Smooth muscle cell (in vitro differentiated cells): ENCODE data around the gene IL1RAPL2. TPM values are rescaled to one million over a fixed set of nuclear protein-coding genes. Genes with fewer than 3 reads are reported as not detected.
"Not testable (repeated sequence)": the region's sequence is repeated elsewhere in the genome, so short reads cannot be mapped to it uniquely, and the experiment has no call there.

ENCODE experiments used
- DNase-seq: peaks from one replicate; lab custom pipeline; 2025; ENCODE audit not compliant: unreplicated experiment; lab: John Stamatoyannopoulos, UW
- H2AFZ ChIP-seq: fragments of 200-600 bp; sonication (generic); 2 replicates; pipeline ENCODE4 v1.6.0; 2016; ENCODE audit warnings: antibody characterized with exemption, low read depth, mild to moderate bottlenecking
- H3F3A ChIP-seq: fragments of 200-600 bp; sonication (generic); 2 replicates; pipeline ENCODE4 v1.6.0; 2017; ENCODE audit warnings: antibody characterized with exemption, low read depth
- H3K27ac ChIP-seq: fragments of 200-600 bp; sonication (generic); 2 replicates; pipeline ENCODE4 v1.5.1; 2016; ENCODE audit warnings: low read depth, mild to moderate bottlenecking
- H3K27me3 ChIP-seq: fragments of 200-600 bp; sonication (generic); 2 replicates; pipeline ENCODE4 v1.6.1; 2016; ENCODE audit warnings: low read depth, mild to moderate bottlenecking
- H3K36me3 ChIP-seq: fragments of 200-600 bp; sonication (generic); 2 replicates; pipeline ENCODE4 v1.5.1; 2016; ENCODE audit warnings: low read depth
- H3K4me1 ChIP-seq: fragments of 200-600 bp; sonication (generic); 2 replicates; pipeline ENCODE4 v1.5.1; 2016; ENCODE audit warnings: low read depth
- H3K4me2 ChIP-seq: fragments of 200-600 bp; sonication (generic); 2 replicates; pipeline ENCODE4 v1.6.0; 2016; ENCODE audit warnings: mild to moderate bottlenecking
- H3K4me3 ChIP-seq: fragments of 200-600 bp; sonication (generic); 2 replicates; pipeline ENCODE4 v1.5.1; 2016; ENCODE audit warnings: mild to moderate bottlenecking
- H3K79me2 ChIP-seq: fragments of 200-600 bp; sonication (generic); 2 replicates; pipeline ENCODE4 v1.6.0; 2016; ENCODE audit warnings: low read depth, mild to moderate bottlenecking
- H3K9ac ChIP-seq: fragments of 200-600 bp; sonication (generic); 2 replicates; pipeline ENCODE4 v1.6.0; 2016; ENCODE audit warnings: low read depth
- H3K9me3 ChIP-seq: fragments of 200-600 bp; sonication (generic); replicated peaks from 2 replicates; pipeline ENCODE4 v1.5.1; 2016; ENCODE audit warnings: low read depth
- H4K20me1 ChIP-seq: fragments of 200-600 bp; sonication (generic); 2 replicates; pipeline ENCODE4 v1.6.0; 2016; ENCODE audit warnings: low read depth
- WGBS: methylation state at CpG from one replicate; pipeline ENCODE4 v1.1.7; 2016; ENCODE audit warnings: low lambda C conversion rate; 5-methylcytosine and 5-hydroxymethylcytosine counted together
- polyA plus RNA-seq: library from polyadenylated mRNA; unstranded; fragments of >200 nt; fragmentation: Nextera tagmentation; extraction: Ambion mirVana; gene quantifications from 2 replicates; pipeline ENCODE4 v1.2.1, GENCODE V29; 2016
- total RNA-seq: library from RNA; depleted of rRNA; stranded (reverse); fragments of >200 nt; gene quantifications from 2 replicates; pipeline ENCODE4 v1.2.3, GENCODE V29; 2014
- TF ChIP-seq, protein P1 (sequence below): fragments of 200-600 bp; sonication (generic); IDR thresholded peaks from 2 replicates; pipeline ENCODE4 v1.5.1; 2017; ENCODE audit warnings: borderline replicate concordance, mild to moderate bottlenecking, antibody characterized with exemption; ENCODE audit not compliant: insufficient read depth, poor library complexity, severe bottlenecking

Gene IL1RAPL2
- total and polyA plus RNA-seq, 2 experiments from 2014 or later, result not detected

DNA sequence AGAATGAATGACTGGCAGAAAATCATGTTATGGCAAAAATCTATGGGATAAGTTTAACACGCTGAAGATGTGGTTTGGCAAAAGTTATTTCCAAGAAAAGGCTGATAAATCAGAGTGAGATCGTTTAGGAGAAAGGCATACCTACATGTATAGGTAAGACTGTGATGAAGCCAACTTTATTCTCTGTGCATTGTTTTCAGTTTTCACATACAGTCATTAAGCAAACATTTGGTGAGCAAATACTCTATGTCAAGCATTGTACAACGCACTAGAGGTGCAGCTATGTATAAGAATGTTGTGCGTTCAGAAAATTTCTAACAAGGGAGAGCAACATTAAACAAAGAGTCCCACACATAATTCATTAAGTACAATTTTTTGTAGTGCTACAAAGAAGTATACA is 532.8 kb downstream of the IL1RAPL2 start:
- Histone ChIP-seq H3K27me3 (no peaks in the 10 kb centered on the region), H3K4me2 (no peak overlapping the region), H3K36me3 (no peaks in the 10 kb centered on the region), H3K9me3 (no peaks in the 10 kb centered on the region), H2AFZ (no peak overlapping the region), H3K4me3 (no peak overlapping the region), H3K4me1 (no peaks in the 10 kb centered on the region), H3K27ac (no peak overlapping the region), H4K20me1 (no peaks in the 10 kb centered on the region), H3K79me2 (no peaks in the 10 kb centered on the region), H3K9ac (no peak overlapping the region), H3F3A (no peaks in the 10 kb centered on the region)
- WGBS, result 82% methylated on average over 4 of the region's 4 CpGs
- TF ChIP-seq, protein P1, sequence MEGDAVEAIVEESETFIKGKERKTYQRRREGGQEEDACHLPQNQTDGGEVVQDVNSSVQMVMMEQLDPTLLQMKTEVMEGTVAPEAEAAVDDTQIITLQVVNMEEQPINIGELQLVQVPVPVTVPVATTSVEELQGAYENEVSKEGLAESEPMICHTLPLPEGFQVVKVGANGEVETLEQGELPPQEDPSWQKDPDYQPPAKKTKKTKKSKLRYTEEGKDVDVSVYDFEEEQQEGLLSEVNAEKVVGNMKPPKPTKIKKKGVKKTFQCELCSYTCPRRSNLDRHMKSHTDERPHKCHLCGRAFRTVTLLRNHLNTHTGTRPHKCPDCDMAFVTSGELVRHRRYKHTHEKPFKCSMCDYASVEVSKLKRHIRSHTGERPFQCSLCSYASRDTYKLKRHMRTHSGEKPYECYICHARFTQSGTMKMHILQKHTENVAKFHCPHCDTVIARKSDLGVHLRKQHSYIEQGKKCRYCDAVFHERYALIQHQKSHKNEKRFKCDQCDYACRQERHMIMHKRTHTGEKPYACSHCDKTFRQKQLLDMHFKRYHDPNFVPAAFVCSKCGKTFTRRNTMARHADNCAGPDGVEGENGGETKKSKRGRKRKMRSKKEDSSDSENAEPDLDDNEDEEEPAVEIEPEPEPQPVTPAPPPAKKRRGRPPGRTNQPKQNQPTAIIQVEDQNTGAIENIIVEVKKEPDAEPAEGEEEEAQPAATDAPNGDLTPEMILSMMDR, result no peak
- DNase-seq, result no peak

DNA sequence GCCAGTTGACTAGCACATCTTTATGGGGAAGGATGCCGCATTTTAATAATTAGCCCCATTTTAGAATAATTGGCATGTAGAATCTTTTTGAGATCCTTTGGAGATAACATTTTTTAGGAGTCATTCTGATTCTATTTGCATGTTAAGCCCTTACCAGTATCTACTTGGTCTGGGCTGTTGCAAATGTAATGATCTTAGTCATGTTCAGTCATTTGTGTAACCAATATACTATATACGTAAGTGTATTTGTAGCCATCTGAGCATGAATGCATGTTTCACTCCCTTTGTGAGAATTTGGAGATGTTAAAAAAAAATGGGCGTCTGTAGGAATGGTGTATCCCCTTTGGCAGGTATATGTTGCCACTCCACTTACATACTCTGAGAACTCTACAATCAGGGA is 535.4 kb downstream of the IL1RAPL2 start:
- H3K27me3 ChIP-seq, result no peaks in the 10 kb centered on the region
- no peak overlapping the region for H3K27ac ChIP-seq
- no peaks in the 10 kb centered on the region for H3K4me1 ChIP-seq
- no peaks in the 10 kb centered on the region for H3K79me2 ChIP-seq
- no peaks in the 10 kb centered on the region for H3K9me3 ChIP-seq
- DNase-seq, result no peak
- no peak overlapping the region for H3K9ac ChIP-seq
- H3F3A ChIP-seq, result no peaks in the 10 kb centered on the region
- WGBS, result 87% methylated on average over 3 of the region's 3 CpGs
- H3K4me3 ChIP-seq, result no peak overlapping the region
- H2AFZ ChIP-seq, result no peak overlapping the region
- H3K4me2 ChIP-seq, result no peak overlapping the region
- H4K20me1 ChIP-seq, result no peaks in the 10 kb centered on the region
- TF ChIP-seq, protein P1, result no peak
- no peaks in the 10 kb centered on the region for H3K36me3 ChIP-seq

DNA sequence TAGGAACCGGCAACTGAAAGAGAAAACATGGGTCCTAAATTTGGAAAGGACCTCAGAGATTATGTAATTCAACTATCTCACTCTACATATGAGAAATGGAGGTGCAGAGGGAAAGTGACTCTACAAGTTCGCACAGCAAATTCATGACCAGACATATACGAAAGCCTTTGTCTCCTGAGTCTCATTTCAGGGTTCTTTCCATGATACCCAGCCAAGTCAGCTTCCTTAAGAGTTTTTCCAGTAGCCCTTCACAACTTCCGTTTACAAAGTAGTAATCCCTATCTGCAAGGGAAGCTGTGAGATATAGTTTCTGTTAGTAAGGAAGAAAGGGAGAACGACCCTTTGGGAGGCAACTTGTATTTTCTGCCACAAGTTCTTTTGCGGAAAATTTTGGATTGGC is 543.9 kb downstream of the IL1RAPL2 start:
- Histone ChIP-seq H2AFZ (no peak overlapping the region), H3K9ac (no peak overlapping the region), H3K4me3 (no peak overlapping the region), H3K27ac (no peak overlapping the region), H3K79me2 (no peaks in the 10 kb centered on the region), H3K4me2 (no peak overlapping the region), H4K20me1 (no peaks in the 10 kb centered on the region), H3K9me3 (no peaks in the 10 kb centered on the region), H3K36me3 (no peaks in the 10 kb centered on the region), H3K27me3 (no peaks in the 10 kb centered on the region), H3F3A (no peaks in the 10 kb centered on the region), H3K4me1 (no peaks in the 10 kb centered on the region)
- TF ChIP-seq, protein P1, result no peak
- DNase-seq, result no peak
- WGBS, result 69% methylated on average over 6 of the region's 6 CpGs

DNA sequence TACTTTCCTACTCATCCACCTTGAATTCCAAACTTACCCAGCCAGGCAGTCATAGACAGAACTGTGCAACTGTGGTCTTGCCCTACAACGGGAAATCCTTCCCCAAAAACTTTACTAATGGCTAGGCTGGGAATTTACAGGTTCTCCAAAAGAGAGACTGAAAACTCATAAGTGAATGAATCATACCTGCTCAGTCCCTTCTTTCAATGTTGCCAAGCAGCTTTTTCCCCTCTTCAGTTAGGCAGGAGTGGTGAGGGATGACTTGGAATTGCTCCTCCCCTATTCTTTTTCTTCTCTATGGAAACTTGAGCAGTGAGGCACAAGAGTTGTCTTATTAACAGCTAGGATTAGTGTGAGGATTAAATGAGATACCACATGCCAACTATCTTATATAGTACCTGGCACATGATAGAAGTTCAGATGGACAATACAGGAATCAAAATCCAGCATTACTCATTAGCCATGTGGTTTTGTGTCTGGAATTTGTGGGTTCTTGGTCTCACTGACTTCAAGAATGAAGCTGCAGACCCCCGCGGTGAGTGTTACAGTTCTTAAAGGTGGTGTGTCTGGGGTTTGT is 548.6 kb downstream of the IL1RAPL2 start:
- Histone ChIP-seq H3K27me3 (no peaks in the 10 kb centered on the region), H3K4me1 (no peaks in the 10 kb centered on the region), H3K4me2 (no peak overlapping the region), H3K79me2 (no peaks in the 10 kb centered on the region), H2AFZ (no peak overlapping the region), H3K4me3 (no peak overlapping the region), H3K27ac (no peak overlapping the region), H3K9ac (no peak overlapping the region), H3K9me3 (no peaks in the 10 kb centered on the region), H4K20me1 (no peaks in the 10 kb centered on the region), H3K36me3 (no peaks in the 10 kb centered on the region), H3F3A (no peaks in the 10 kb centered on the region)
- TF ChIP-seq, protein P1, result no peak
- WGBS, result 76% methylated on average over 3 of the region's 3 CpGs
- no peak for DNase-seq

DNA sequence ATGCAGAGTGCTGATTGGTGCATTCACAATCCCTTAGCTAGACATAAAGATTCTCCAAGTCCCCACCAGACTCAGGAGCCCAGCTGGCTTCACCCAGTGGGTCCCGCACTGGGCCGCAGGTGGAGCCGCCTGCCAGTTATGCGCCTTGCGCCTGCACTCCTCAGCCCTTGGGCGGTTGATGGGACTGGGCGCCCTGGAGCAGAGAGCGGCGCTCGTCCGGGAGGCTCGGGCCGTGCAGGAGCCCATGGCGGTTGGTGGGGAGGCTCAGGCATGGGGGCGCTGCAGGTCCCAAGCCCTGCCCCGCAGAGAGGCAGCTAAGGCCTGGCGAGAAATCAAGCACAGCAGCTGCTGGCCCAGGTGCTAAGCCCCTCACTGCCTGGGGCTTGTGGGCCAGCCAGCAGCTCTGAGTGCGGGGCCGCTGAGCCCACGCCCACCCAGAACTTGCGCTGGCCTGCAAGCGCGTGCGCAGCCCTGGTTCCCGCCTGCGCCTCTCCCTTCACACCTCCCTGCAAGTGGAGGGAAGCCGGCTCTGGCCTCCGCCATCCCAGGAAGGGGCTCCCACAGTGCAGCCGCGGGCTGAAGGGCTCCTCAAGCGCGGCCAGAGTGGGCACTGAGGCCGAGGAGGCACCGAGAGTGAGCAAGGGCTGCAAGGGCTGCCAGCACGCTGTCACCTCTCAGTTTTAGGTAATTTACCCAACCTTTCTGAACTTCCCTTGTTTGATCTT is 549.8 kb downstream of the IL1RAPL2 start:
- H3K9ac ChIP-seq, H3K4me2 ChIP-seq, H4K20me1 ChIP-seq, H3K27me3 ChIP-seq, H3K79me2 ChIP-seq, DNase-seq, H3K36me3 ChIP-seq, H3K4me1 ChIP-seq, H3K9me3 ChIP-seq, H2AFZ ChIP-seq, H3K4me3 ChIP-seq, H3K27ac ChIP-seq, H3F3A ChIP-seq: not testable (repeated sequence)
- 92% methylated on average over 35 of the region's 35 CpGs for WGBS
